AG09319 (cell line): ENCODE measurements around the gene SPEF2.
A peak's percentile ranks its signal among the peaks of the same experiment; 100 is the strongest.

ENCODE experiments used
- DNase-seq: peaks from one replicate; pipeline ENCODE4 v3.0.0-alpha.2; 2010; ENCODE audit warnings: low read depth; ENCODE audit errors: extremely low read depth
- CTCF ChIP-seq: IDR thresholded peaks from 2 replicates; pipeline ENCODE4 v1.5.1; 2011; ENCODE audit warnings: low read depth, mild to moderate bottlenecking, inconsistent platforms, low read length, moderate library complexity

Gene SPEF2

GRCh38 chr5:35626553-35626952 is 8.9 kb downstream of the SPEF2 start:
- no peak for TF ChIP-seq CTCF
- no peak for DNase-seq

DNA sequence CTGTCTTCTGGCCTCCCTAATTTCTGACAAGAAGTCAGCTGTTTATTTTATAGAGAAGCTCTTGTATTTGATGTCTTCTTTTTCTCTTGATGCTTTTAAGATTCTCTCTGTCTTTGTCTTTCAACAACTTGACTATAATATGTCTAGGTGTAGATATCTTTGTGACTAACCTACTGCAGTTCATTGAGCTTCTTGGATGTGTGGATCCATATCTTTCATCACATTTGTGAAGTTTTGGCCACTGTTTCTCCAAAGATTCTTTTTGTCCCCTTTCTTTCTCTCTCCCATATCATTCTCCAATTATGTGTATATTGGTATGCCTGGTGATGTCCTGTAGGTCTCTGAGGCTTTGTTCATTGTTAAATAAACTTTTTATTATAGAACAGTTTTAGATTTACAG is 16.7 kb downstream of the SPEF2 start:
- no peak for TF ChIP-seq CTCF

DNA sequence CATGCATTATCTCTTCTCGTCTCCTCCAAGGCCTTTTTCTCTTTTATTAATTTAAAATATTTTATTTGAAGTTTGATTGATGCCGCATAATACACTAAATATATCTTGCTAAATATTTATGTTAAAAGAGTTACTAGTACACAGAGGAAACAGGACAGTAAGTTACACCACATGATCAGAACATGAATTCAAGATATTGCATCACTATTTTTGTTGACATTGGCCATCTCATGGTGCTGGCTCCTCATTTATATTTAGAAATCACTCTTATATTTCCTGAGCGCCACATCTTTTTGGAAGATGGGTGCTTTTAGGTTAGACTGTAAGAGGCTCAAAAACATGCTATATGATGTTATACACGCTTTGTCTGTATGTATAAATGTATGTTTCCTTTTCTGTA is 23.0 kb downstream of the SPEF2 start:
- TF ChIP-seq CTCF = no peak
- DNase-seq = no peak

More for the DNA sequence above, 16.7 kb downstream of the SPEF2 start:
- DNase-seq = no peak

DNA sequence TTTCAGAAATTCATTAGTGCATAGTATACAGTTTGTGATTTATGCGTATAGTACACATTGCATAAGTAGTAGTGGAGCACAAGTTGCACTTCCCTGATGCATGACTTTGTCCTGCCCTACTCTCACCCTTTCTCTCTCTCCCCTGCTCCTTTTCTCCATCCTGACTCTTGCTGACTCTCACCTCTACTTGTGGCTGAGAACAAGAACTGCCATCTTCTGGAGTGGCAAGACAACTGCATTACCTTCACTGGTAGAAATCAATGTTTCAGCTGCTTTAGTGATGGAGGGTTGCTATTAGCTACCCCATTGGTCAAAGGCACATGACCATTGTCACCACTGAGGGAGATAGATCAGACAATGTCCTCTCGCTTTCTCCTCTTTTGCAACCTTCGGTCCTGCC is 26.9 kb downstream of the SPEF2 start:
- DNase-seq = no peak

DNA sequence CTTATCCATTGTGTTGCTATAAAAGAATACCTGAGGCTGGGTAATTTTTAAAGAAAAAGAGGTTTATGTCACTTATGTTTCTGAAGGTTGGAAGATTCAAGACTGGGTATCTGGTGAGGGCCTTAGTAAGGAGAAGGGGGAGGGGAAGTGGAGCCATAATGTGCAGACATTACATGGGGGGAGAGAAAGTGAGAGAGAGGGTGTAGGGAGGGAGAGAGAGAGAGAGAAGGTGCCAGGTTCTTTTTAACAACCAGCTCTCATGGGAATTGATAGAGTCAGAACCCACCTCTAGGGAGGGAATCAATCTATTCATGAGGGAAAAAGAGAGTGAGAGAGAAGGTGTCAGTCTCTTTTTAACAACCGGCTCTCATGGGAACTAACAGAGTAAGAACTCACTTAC is 29.5 kb downstream of the SPEF2 start:
- DNase-seq = no peak
- no peak for TF ChIP-seq CTCF

More for the DNA sequence above, 26.9 kb downstream of the SPEF2 start:
- TF ChIP-seq CTCF = no peak

GRCh38 chr5:35647712-35648111 is 30.0 kb downstream of the SPEF2 start:
- no peak for DNase-seq
- no peak for TF ChIP-seq CTCF

DNA sequence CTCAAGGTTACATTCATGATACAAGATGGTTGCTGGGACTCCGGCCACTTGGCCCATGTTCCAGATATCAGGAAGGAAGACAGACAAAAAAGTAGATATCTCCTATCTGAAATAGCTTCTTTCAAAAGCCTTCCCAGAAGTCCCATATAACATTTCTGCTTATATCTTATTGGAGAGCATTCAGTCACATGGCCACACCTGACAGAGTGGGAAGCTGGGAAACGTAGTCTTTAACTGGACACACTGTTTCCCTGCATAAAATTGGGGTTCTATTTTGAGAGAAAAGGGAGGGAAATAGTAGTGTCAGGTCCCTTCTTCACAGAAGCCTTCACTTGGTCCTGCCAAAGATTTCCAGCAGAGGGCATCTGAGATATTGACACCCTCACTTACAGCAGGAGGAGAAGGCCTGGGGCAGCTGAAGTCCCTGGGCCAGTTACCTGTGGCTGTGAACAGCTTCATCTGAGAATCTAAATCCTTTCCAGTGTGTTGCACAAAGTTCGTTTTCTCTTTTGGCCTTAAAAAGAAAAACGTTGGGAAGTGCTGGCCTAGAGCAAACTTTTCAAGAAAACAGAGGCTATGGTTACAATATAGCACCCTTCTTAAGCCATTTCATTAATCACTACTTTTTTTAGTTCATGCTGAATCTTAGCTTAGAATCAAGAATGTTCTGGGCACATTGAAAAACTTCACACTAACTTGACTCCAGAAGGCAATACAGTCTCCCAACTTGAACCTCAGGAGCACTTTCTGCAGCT is 33.5 kb downstream of the SPEF2 start:
- DNase-seq = peak; percentile 32
- TF ChIP-seq CTCF = peak; percentile 67
